Activated CD8-positive, alpha-beta memory T cell treated with anti-CD3 and anti-CD28 coated beads, Interleukin-2, amount 10 ng/mL, durations not matched to agents 7 days and 5 days (primary cell): ENCODE data around the gene PXMP4. TPM values are rescaled to one million over a fixed set of nuclear protein-coding genes. Genes with fewer than 3 reads are reported as not detected.
"Not testable (repeated sequence)": the region's sequence is repeated elsewhere in the genome, so short reads cannot be mapped to it uniquely, and the experiment has no call there.

Experiments used
- ATAC-seq: fragments of 150-1000 bp; cut with Tn5 transposase; one replicate; pipeline ENCODE4 v1.10.0; 2021; ENCODE audit warnings: moderate library complexity
- CTCF ChIA-PET: fragments of 350-600 bp; sonication (Branson Sonifier 250); formaldehyde crosslinking; loops from one replicate; lab custom pipeline; 2021; ENCODE audit warnings: antibody characterized with exemption; lab: Charles Lee
- DNase-seq: peaks from one replicate; pipeline ENCODE4 v3.0.0-alpha.2; 2020
- H3K27ac Mint-ChIP-seq: one replicate; pipeline ENCODE4 v1.8.0; 2021; ENCODE audit warnings: mild to moderate bottlenecking, mixed read lengths
- H3K27me3 Mint-ChIP-seq: one replicate; pipeline ENCODE4 v1.8.0; 2021; ENCODE audit warnings: mixed read lengths
- H3K36me3 Mint-ChIP-seq: one replicate; pipeline ENCODE4 v1.8.0; 2021; ENCODE audit warnings: mild to moderate bottlenecking, mixed read lengths
- H3K4me1 Mint-ChIP-seq: one replicate; pipeline ENCODE4 v1.8.0; 2021; ENCODE audit warnings: mixed read lengths
- H3K4me3 Mint-ChIP-seq: one replicate; pipeline ENCODE4 v1.8.0; 2021; ENCODE audit warnings: mild to moderate bottlenecking, moderate library complexity, mixed read lengths
- H3K9me3 Mint-ChIP-seq: one replicate; pipeline ENCODE4 v1.8.0; 2022; ENCODE audit warnings: low read depth, mixed read lengths
- total RNA-seq, 2 experiments: library from RNA; stranded (reverse); gene quantifications; one replicate each; pipeline ENCODE4 v1.2.3, GENCODE V29; 2021

PXMP4 gene
- 10 to 100 TPM; 11.9 to 15.6 TPM for total RNA-seq

- peak; percentile 95 for DNase-seq
- CTCF ChIA-PET: interaction anchor here (1.0 to 3.3 kb wide), 9 partner anchors 13 to 263 kb away, joined by 3 to 15 read pairs (median 5); partner anchors contain the start of genes CBFA2T2 and E2F1
- ATAC-seq: peak; percentile 99
- H3K36me3 Mint-ChIP-seq: peaks cover 3% of the 10 kb centered on the region
- peaks cover 26% of the 10 kb centered on the region for H3K4me1 Mint-ChIP-seq
- H3K27me3 Mint-ChIP-seq: no peaks in the 10 kb centered on the region
- H3K27ac Mint-ChIP-seq: peak within 1 kb of the TSS; percentile 81
- H3K9me3 Mint-ChIP-seq: no peaks in the 10 kb centered on the region
- H3K4me3 Mint-ChIP-seq: peak within 1 kb of the TSS; percentile 86
These were observed at the start of gene PXMP4 for GRCh38 chr20:33719989-33720709. Gene PXMP4 (minus strand): TSS chr20:33720310. CDS start chr20:33720207, 103 bp downstream.

- Mint-ChIP-seq H3K4me1 (peaks cover 13% of the 10 kb centered on the region), H3K36me3 (peaks cover 16% of the 10 kb centered on the region), H3K27me3 (no peaks in the 10 kb centered on the region), H3K9me3 (no peaks in the 10 kb centered on the region), H3K27ac (no peak overlapping the region), H3K4me3 (no peak overlapping the region)
- CTCF ChIA-PET: no interaction called here
- ATAC-seq (peak; percentile 69), DNase-seq (no peak)
These were observed 48.9 kb upstream of the PXMP4 start for GRCh38 chr20:33769043-33769442.

GRCh38 chr20:33767777-33768138 lies 47.6 kb upstream of the PXMP4 start:
- no peaks in the 10 kb centered on the region for H3K27me3 Mint-ChIP-seq
- H3K4me3 Mint-ChIP-seq: no peak overlapping the region
- CTCF ChIA-PET: no interaction called here
- no peak overlapping the region for H3K27ac Mint-ChIP-seq
- peaks cover 16% of the 10 kb centered on the region for H3K36me3 Mint-ChIP-seq
- DNase-seq: no peak
- peaks cover 11% of the 10 kb centered on the region for H3K4me1 Mint-ChIP-seq
- H3K9me3 Mint-ChIP-seq: no peaks in the 10 kb centered on the region
- no peak for ATAC-seq

- CTCF ChIA-PET: no interaction called here
- H3K27me3 Mint-ChIP-seq: no peaks in the 10 kb centered on the region
- H3K36me3 Mint-ChIP-seq: peaks cover 18% of the 10 kb centered on the region
- DNase-seq (no peak), ATAC-seq (no peak)
- peaks cover 8% of the 10 kb centered on the region for H3K4me1 Mint-ChIP-seq
- H3K27ac Mint-ChIP-seq: no peak overlapping the region
- no peaks in the 10 kb centered on the region for H3K9me3 Mint-ChIP-seq
- no peak overlapping the region for H3K4me3 Mint-ChIP-seq
These were observed 46.6 kb upstream of the PXMP4 start for GRCh38 chr20:33766686-33767085.

- H3K27me3 Mint-ChIP-seq: no peaks in the 10 kb centered on the region
- ATAC-seq (no peak), DNase-seq (no peak)
- H3K27ac Mint-ChIP-seq: no peak overlapping the region
- H3K36me3 Mint-ChIP-seq: peaks cover 18% of the 10 kb centered on the region
- peaks cover 8% of the 10 kb centered on the region for H3K4me1 Mint-ChIP-seq
- H3K9me3 Mint-ChIP-seq: no peaks in the 10 kb centered on the region
- CTCF ChIA-PET: no interaction called here
- H3K4me3 Mint-ChIP-seq: no peak overlapping the region
These were observed 45.5 kb upstream of the PXMP4 start for GRCh38 chr20:33765592-33765991.

- Mint-ChIP-seq H3K4me1 (peaks cover 8% of the 10 kb centered on the region), H3K36me3 (peaks cover 18% of the 10 kb centered on the region), H3K27me3 (no peaks in the 10 kb centered on the region), H3K27ac (no peak overlapping the region), H3K9me3 (no peaks in the 10 kb centered on the region), H3K4me3 (no peak overlapping the region)
- ATAC-seq (no peak), DNase-seq (no peak)
- CTCF ChIA-PET: no interaction called here
These were observed 45.0 kb upstream of the PXMP4 start for GRCh38 chr20:33765099-33765498.

- CTCF ChIA-PET: no interaction called here
- DNase-seq (no peak), ATAC-seq (no peak)
- Mint-ChIP-seq H3K4me3 (no peak overlapping the region), H3K27ac (no peak overlapping the region), H3K4me1 (no peaks in the 10 kb centered on the region), H3K27me3 (no peaks in the 10 kb centered on the region), H3K36me3 (peaks cover 23% of the 10 kb centered on the region), H3K9me3 (peaks cover 2% of the 10 kb centered on the region)
These were observed 41.7 kb upstream of the PXMP4 start for GRCh38 chr20:33761698-33762250.

GRCh38 chr20:33757458-33757857 lies 37.3 kb upstream of the PXMP4 start:
- Mint-ChIP-seq H3K27me3 (no peaks in the 10 kb centered on the region), H3K4me3 (no peak overlapping the region), H3K4me1 (peaks cover 10% of the 10 kb centered on the region), H3K9me3 (peaks cover 2% of the 10 kb centered on the region), H3K27ac (no peak overlapping the region), H3K36me3 (peaks cover 41% of the 10 kb centered on the region)
- DNase-seq: no peak
- no peak for ATAC-seq
- CTCF ChIA-PET: interaction anchor here (1.5 to 1.6 kb wide), 2 partner anchors 35 to 89 kb away, joined by 3 to 6 read pairs; no protein-coding TSS in a partner anchor

GRCh38 chr20:33757046-33757445 lies 36.9 kb upstream of the PXMP4 start:
- Mint-ChIP-seq H3K9me3 (peaks cover 2% of the 10 kb centered on the region), H3K27ac (no peak overlapping the region), H3K27me3 (no peaks in the 10 kb centered on the region), H3K4me1 (peaks cover 10% of the 10 kb centered on the region), H3K36me3 (peaks cover 43% of the 10 kb centered on the region), H3K4me3 (no peak overlapping the region)
- DNase-seq (no peak), ATAC-seq (no peak)
- CTCF ChIA-PET: interaction anchor here (1.5 to 1.6 kb wide), 2 partner anchors 35 to 89 kb away, joined by 3 to 6 read pairs; no protein-coding TSS in a partner anchor

GRCh38 chr20:33755936-33756490 lies 35.9 kb upstream of the PXMP4 start:
- DNase-seq, H3K4me3 Mint-ChIP-seq, H3K9me3 Mint-ChIP-seq, H3K27me3 Mint-ChIP-seq: not testable (repeated sequence)
- H3K27ac Mint-ChIP-seq: peak overlapping the region; percentile 62
- H3K4me1 Mint-ChIP-seq: peaks cover 10% of the 10 kb centered on the region
- H3K36me3 Mint-ChIP-seq: peaks cover 40% of the 10 kb centered on the region
- CTCF ChIA-PET: interaction anchor here (1.6 kb wide), 2 partner anchors 15 to 88 kb away, joined by 3 to 4 read pairs; no protein-coding TSS in a partner anchor
- peak; percentile 63 for ATAC-seq

- CTCF ChIA-PET: interaction anchor here (0.8 to 1.2 kb wide), 2 partner anchors 21 to 162 kb away, joined by 3 to 7 read pairs; no protein-coding TSS in a partner anchor
- Mint-ChIP-seq H3K36me3 (peaks cover 40% of the 10 kb centered on the region), H3K27me3 (no peaks in the 10 kb centered on the region), H3K4me1 (peaks cover 10% of the 10 kb centered on the region), H3K27ac (no peak overlapping the region), H3K9me3 (peaks cover 2% of the 10 kb centered on the region), H3K4me3 (no peak overlapping the region)
- ATAC-seq (no peak), DNase-seq (no peak)
These were observed 33.7 kb upstream of the PXMP4 start for GRCh38 chr20:33753763-33754162.

- ATAC-seq (no peak), DNase-seq (no peak)
- Mint-ChIP-seq H3K36me3 (peaks cover 36% of the 10 kb centered on the region), H3K9me3 (peaks cover 2% of the 10 kb centered on the region), H3K4me1 (peaks cover 13% of the 10 kb centered on the region), H3K27me3 (no peaks in the 10 kb centered on the region), H3K27ac (no peak overlapping the region), H3K4me3 (no peak overlapping the region)
- CTCF ChIA-PET: interaction anchor here (0.8 to 1.2 kb wide), 2 partner anchors 20 to 162 kb away, joined by 3 to 7 read pairs; no protein-coding TSS in a partner anchor
These were observed 33.0 kb upstream of the PXMP4 start for GRCh38 chr20:33753143-33753542.

GRCh38 chr20:33751775-33752174 lies 31.7 kb upstream of the PXMP4 start:
- Mint-ChIP-seq H3K4me1 (peaks cover 13% of the 10 kb centered on the region), H3K9me3 (no peaks in the 10 kb centered on the region), H3K27me3 (no peaks in the 10 kb centered on the region), H3K36me3 (peaks cover 26% of the 10 kb centered on the region), H3K4me3 (no peak overlapping the region), H3K27ac (no peak overlapping the region)
- CTCF ChIA-PET: no interaction called here
- no peak for DNase-seq
- ATAC-seq: no peak
